ENCODE results near the gene PTPRD.

DNA sequence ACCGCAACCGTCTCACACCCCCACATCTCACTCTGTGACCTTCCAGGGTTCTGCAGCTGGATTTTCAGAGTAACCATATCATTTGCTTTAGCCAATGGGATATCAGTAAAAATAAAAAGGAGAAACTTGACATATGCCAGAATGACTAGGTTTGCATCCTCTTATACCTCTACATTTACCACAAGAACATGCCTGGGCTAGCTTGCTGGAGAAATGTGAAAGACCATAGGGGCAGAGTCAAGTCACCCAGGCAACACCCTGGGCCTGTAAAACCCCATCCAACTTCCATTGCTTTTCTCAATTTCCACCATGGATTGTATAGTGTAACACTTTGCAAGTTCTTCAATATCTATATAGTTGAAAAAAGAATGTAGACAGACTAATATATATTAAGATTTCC lies 731.1 kb downstream of the PTPRD start:
- TF ChIP-seq ZNF274 (IDR thresholded peaks at IDR 0.05; ENCODE audit: low read depth, low read length) (no peak), YY1 (IDR thresholded peaks at IDR 0.05; ENCODE audit: insufficient read depth, insufficient read length) (no peak), SUZ12 (IDR thresholded peaks at IDR 0.05; ENCODE audit: extremely low read depth, insufficient read depth, insufficient read length) (no peak)
